B cell (primary cell): Measurements from ENCODE around the gene XPNPEP2. TPM values are rescaled to one million over a fixed set of nuclear protein-coding genes. Genes with fewer than 3 reads are reported as not detected.

Source experiments
- ATAC-seq: fragments of 200-7000 bp; cut with Tn5 transposase; one replicate; pipeline ENCODE4 v1.10.0; 2021; ENCODE audit warnings: low read depth, mild to moderate bottlenecking, moderate number of reproducible peaks, moderate library complexity
- CTCF ChIA-PET: fragments of 350-600 bp; sonication (Branson Sonifier 250); formaldehyde crosslinking; loops from one replicate; lab custom pipeline; 2021; ENCODE audit warnings: antibody characterized with exemption, inconsistent platforms; lab: Charles Lee
- POLR2A ChIA-PET: fragments of 350-600 bp; sonication (Branson Sonifier 250); formaldehyde crosslinking; loops from one replicate; lab custom pipeline; 2021; ENCODE audit warnings: antibody characterized with exemption; lab: Charles Lee
- DNase-seq: peaks from one replicate; pipeline ENCODE4 v3.0.0; 2013
- H2AFZ ChIP-seq: 2 replicates; pipeline ENCODE4 v1.6.1; 2012; ENCODE audit warnings: mild to moderate bottlenecking, low read depth, low read length; ENCODE audit not compliant: insufficient read depth, poor library complexity, severe bottlenecking
- H3K27ac ChIP-seq, 2 donors: 1 replicate in 1 of 2; 2 replicates in 1 of 2; pipeline ENCODE4 v1.5.1; 2012 to 2013; ENCODE audit warnings: low read length in 2 of 2, mild to moderate bottlenecking in 2 of 2, moderate library complexity in 1 of 2
- H3K27me3 ChIP-seq, 4 experiments: fragments of 200-600 bp in 1 of 4; sonication (generic) in 1 of 4; replicated peaks in 1 of 4; 1 replicate in 2 of 4; 2 replicates in 2 of 4; pipeline versions ENCODE4 v1.6.1 to v1.7.0; 2013 to 2016; ENCODE audit warnings: low read length in 3 of 4, mild to moderate bottlenecking in 2 of 4, mixed read lengths in 1 of 4, moderate library complexity in 1 of 4; ENCODE audit not compliant: insufficient read depth in 4 of 4, control insufficient read depth in 3 of 4; ENCODE audit errors: control extremely low read depth in 1 of 4
- H3K36me3 ChIP-seq, 2 experiments: replicated peaks in 1 of 2; 1 replicate in 1 of 2; 2 replicates in 1 of 2; pipeline versions ENCODE4 v1.6.1 to v1.7.1; 2013; ENCODE audit warnings: low read length in 1 of 2; ENCODE audit not compliant: insufficient read depth in 2 of 2, control insufficient read depth in 1 of 2; ENCODE audit errors: control extremely low read depth in 1 of 2, extremely low read depth in 1 of 2
- H3K4me1 ChIP-seq, 2 donors: fragments of 200-600 bp in 1 of 2; sonication (generic) in 1 of 2; 1 replicate in 1 of 2; 2 replicates in 1 of 2; pipeline versions ENCODE4 v1.5.1 to v1.6.1; 2013 to 2017; ENCODE audit warnings: low read length in 2 of 2; ENCODE audit not compliant: control insufficient read depth in 2 of 2, insufficient read depth in 2 of 2
- H3K4me2 ChIP-seq: replicated peaks from 2 replicates; pipeline ENCODE3; 2012; ENCODE audit warnings: mild to moderate bottlenecking, low read depth, low read length; ENCODE audit not compliant: poor library complexity, severe bottlenecking
- H3K4me3 ChIP-seq, 5 experiments: fragments of 200-600 bp in 1 of 5; sonication (generic) in 1 of 5; 1 replicate in 3 of 5; 2 replicates in 2 of 5; pipeline versions ENCODE4 v1.5.1 to v1.7.0; 2011 to 2016; ENCODE audit warnings: low read length in 4 of 5, mild to moderate bottlenecking in 4 of 5, low read depth in 2 of 5, control low read depth in 1 of 5, moderate library complexity in 1 of 5; ENCODE audit not compliant: insufficient read depth in 1 of 5; ENCODE audit errors: control extremely low read depth in 1 of 5, extremely low read depth in 1 of 5
- H3K79me2 ChIP-seq: fragments of 200-600 bp; sonication (generic); one replicate; pipeline ENCODE4 v1.6.0; 2016; ENCODE audit warnings: low read length; ENCODE audit not compliant: control insufficient read depth, insufficient read depth
- H3K9ac ChIP-seq: fragments of 200-600 bp; sonication (generic); 2 replicates; pipeline ENCODE4 v1.6.1; 2017; ENCODE audit warnings: mild to moderate bottlenecking, low read length, moderate library complexity
- H3K9me3 ChIP-seq, 3 donors: one replicate each; pipeline versions ENCODE4 v1.6.1 to v1.7.1; 2013; ENCODE audit warnings: low read length in 2 of 3; ENCODE audit not compliant: control insufficient read depth in 2 of 3, insufficient read depth in 1 of 3; ENCODE audit errors: control extremely low read depth in 1 of 3
- H4K20me1 ChIP-seq: 2 replicates; pipeline ENCODE4 v1.6.0; 2012; ENCODE audit warnings: mild to moderate bottlenecking, low read length; ENCODE audit not compliant: insufficient read depth, control insufficient read depth, poor library complexity, severe bottlenecking
- H3K27ac Mint-ChIP-seq: one replicate; pipeline ENCODE4 v1.8.0; 2021; ENCODE audit warnings: mixed read lengths
- H3K27me3 Mint-ChIP-seq: one replicate; pipeline ENCODE4 v1.8.0; 2021; ENCODE audit warnings: mixed read lengths
- H3K4me1 Mint-ChIP-seq: one replicate; pipeline ENCODE4 v1.8.0; 2021; ENCODE audit warnings: mixed read lengths
- H3K4me3 Mint-ChIP-seq: one replicate; pipeline ENCODE4 v1.8.0; 2021; ENCODE audit warnings: mixed read lengths
- H3K9me3 Mint-ChIP-seq: one replicate; pipeline ENCODE4 v1.8.0; 2022; ENCODE audit warnings: mixed read lengths; ENCODE audit not compliant: insufficient read depth
- EZH2 ChIP-seq: IDR thresholded peaks from 2 replicates; pipeline ENCODE4 v1.6.1; 2012; ENCODE audit warnings: borderline replicate concordance, low read depth, mild to moderate bottlenecking, moderate library complexity, low read length; ENCODE audit not compliant: insufficient read depth, poor library complexity, severe bottlenecking
- WGBS: methylation state at CpG from one replicate; pipeline ENCODE4 v1.1.5; 2013; ENCODE audit warnings: missing lambda C conversion rate; ENCODE audit not compliant: insufficient coverage; 5-methylcytosine and 5-hydroxymethylcytosine counted together
- intact Hi-C: fragments of 100-400 bp; cut with micrococcal nuclease; formaldehyde crosslinking; loops from one replicate; pipeline ENCODE4 v1.10.0; 2022
- polyA minus RNA-seq: library from RNA; depleted of rRNA, polyadenylated mRNA; stranded (reverse); fragments of >200 nt; gene quantifications from 2 replicates; pipeline ENCODE4 v1.2.3, GENCODE V29; 2012
- polyA plus RNA-seq: library from polyadenylated mRNA; depleted of rRNA; stranded (reverse); fragments of >200 nt; gene quantifications from 2 replicates; pipeline ENCODE4 v1.2.3, GENCODE V29; 2012
- total RNA-seq, 2 donors: library from RNA; stranded (reverse); fragments of 120-200 nt in 1 of 2; gene quantifications; 1 replicate in 1 of 2; 2 replicates in 1 of 2; pipeline versions ENCODE4 v1.2.3 to v1.2.4, GENCODE V29; 2013 to 2022
- TF ChIP-seq, protein P1 (sequence below): fragments of 200-600 bp; IDR thresholded peaks from one replicate; pipeline ENCODE4 v1.8.0; 2022; ENCODE audit warnings: antibody characterized with exemption, mild to moderate bottlenecking

XPNPEP2 gene, protein sequence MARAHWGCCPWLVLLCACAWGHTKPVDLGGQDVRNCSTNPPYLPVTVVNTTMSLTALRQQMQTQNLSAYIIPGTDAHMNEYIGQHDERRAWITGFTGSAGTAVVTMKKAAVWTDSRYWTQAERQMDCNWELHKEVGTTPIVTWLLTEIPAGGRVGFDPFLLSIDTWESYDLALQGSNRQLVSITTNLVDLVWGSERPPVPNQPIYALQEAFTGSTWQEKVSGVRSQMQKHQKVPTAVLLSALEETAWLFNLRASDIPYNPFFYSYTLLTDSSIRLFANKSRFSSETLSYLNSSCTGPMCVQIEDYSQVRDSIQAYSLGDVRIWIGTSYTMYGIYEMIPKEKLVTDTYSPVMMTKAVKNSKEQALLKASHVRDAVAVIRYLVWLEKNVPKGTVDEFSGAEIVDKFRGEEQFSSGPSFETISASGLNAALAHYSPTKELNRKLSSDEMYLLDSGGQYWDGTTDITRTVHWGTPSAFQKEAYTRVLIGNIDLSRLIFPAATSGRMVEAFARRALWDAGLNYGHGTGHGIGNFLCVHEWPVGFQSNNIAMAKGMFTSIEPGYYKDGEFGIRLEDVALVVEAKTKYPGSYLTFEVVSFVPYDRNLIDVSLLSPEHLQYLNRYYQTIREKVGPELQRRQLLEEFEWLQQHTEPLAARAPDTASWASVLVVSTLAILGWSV
- total RNA-seq: 0.29 TPM in 1 of 2 replicates, not detected in the other
- total RNA-seq (2013): 0.30 TPM
- 0.14 and 0.31 TPM in 2 replicates for polyA plus RNA-seq
- 0.07 and 0.26 TPM in 2 replicates for polyA minus RNA-seq

- no peaks in the 10 kb centered on the region for H3K27me3 ChIP-seq
- no peak within 1 kb of the TSS for H3K4me3 ChIP-seq
- no peaks in the 10 kb centered on the region for H3K9me3 ChIP-seq
- TF ChIP-seq EZH2: no peak
- TF ChIP-seq, protein P1, sequence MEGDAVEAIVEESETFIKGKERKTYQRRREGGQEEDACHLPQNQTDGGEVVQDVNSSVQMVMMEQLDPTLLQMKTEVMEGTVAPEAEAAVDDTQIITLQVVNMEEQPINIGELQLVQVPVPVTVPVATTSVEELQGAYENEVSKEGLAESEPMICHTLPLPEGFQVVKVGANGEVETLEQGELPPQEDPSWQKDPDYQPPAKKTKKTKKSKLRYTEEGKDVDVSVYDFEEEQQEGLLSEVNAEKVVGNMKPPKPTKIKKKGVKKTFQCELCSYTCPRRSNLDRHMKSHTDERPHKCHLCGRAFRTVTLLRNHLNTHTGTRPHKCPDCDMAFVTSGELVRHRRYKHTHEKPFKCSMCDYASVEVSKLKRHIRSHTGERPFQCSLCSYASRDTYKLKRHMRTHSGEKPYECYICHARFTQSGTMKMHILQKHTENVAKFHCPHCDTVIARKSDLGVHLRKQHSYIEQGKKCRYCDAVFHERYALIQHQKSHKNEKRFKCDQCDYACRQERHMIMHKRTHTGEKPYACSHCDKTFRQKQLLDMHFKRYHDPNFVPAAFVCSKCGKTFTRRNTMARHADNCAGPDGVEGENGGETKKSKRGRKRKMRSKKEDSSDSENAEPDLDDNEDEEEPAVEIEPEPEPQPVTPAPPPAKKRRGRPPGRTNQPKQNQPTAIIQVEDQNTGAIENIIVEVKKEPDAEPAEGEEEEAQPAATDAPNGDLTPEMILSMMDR: no peak
- no peak within 1 kb of the TSS for H3K9ac ChIP-seq
- Mint-ChIP-seq H3K9me3 (no peaks in the 10 kb centered on the region), H3K4me1 (peaks cover 28% of the 10 kb centered on the region), H3K4me3 (peak within 1 kb of the TSS; percentile 45), H3K27me3 (no peaks in the 10 kb centered on the region), H3K27ac (peak within 1 kb of the TSS; percentile 83)
- no peak for ATAC-seq
- no peaks in the 10 kb centered on the region for H3K36me3 ChIP-seq
- intact Hi-C loops: loop anchor here (5.0 kb wide), 1 partner anchor 44 kb away; no protein-coding TSS in a partner anchor
- peaks cover 25 to 27% of the 10 kb centered on the region in 2 donors for H3K4me1 ChIP-seq
- peak within 1 kb of the TSS in 1 of 2 donors; percentile 6 for H3K27ac ChIP-seq
- DNase-seq: no peak
- POLR2A ChIA-PET: interaction anchor here (0.9 to 2.2 kb wide), 4 partner anchors 16 to 48 kb away, joined by 3 to 7 read pairs (median 4); partner anchors contain the start of gene SASH3
- no peaks in the 10 kb centered on the region for H3K79me2 ChIP-seq
- H4K20me1 ChIP-seq: no peaks in the 10 kb centered on the region
- H3K4me2 ChIP-seq: peak within 1 kb of the TSS; percentile 13
- CTCF ChIA-PET: interaction anchor here (0.8 to 2.8 kb wide), 10 partner anchors 18 to 167 kb away, joined by 3 to 9 read pairs (median 4); partner anchors contain the start of genes SASH3 and UTP14A
- 83% methylated on average over 4 of the region's 13 CpGs for WGBS
- H2AFZ ChIP-seq: no peak within 1 kb of the TSS
Observed at GRCh38 chrX:129738466-129739308, at the start of gene XPNPEP2. Gene XPNPEP2 (plus strand): TSS chrX:129738979. CDS start chrX:129739214, 235 bp downstream.
